ENCODE results near the gene PSMB5.

Gene PSMB5

GRCh38 chr14:23043754-23044153 lies 9.1 kb upstream of the PSMB5 start:
- DNase-seq (ENCODE audit: low spot score), result no peak

GRCh38 chr14:23043145-23043544 lies 8.4 kb upstream of the PSMB5 start:
- no peak for DNase-seq (ENCODE audit: low spot score)

GRCh38 chr14:23042162-23042965 lies 7.7 kb upstream of the PSMB5 start, which contains the start of gene PSMB11:
Gene PSMB11, plus strand, starts transcription at chr14:23042212. Its CDS starts 14 bp downstream, at chr14:23042226.
- no peak for DNase-seq (ENCODE audit: low spot score)

GRCh38 chr14:23041729-23042128 lies 7.0 kb upstream of the PSMB5 start:
- DNase-seq (ENCODE audit: low spot score), result no peak

- no peak for DNase-seq (ENCODE audit: low spot score)
Measured at GRCh38 chr14:23040100-23040499, 5.4 kb upstream of the PSMB5 start.

GRCh38 chr14:23035303-23036144 lies 824 bp upstream of the PSMB5 start:
- no peak for DNase-seq (ENCODE audit: low spot score)

- no peak for DNase-seq (ENCODE audit: low spot score)
Measured at GRCh38 chr14:23033801-23034497, 751 bp downstream of the PSMB5 start.

- no peak for DNase-seq (ENCODE audit: low spot score)
Measured at GRCh38 chr14:23033251-23033727, 1.4 kb downstream of the PSMB5 start.

GRCh38 chr14:23030936-23031335 lies 3.8 kb downstream of the PSMB5 start:
- no peak for DNase-seq (ENCODE audit: low spot score)

GRCh38 chr14:23028799-23029198 lies 5.9 kb downstream of the PSMB5 start:
- DNase-seq (ENCODE audit: low spot score), result no peak

GRCh38 chr14:23025151-23025814 lies 9.4 kb downstream of the PSMB5 start:
- DNase-seq (ENCODE audit: low spot score), result no peak

- DNase-seq (ENCODE audit: low spot score), result no peak
Measured at GRCh38 chr14:23024612-23025075, 10.1 kb downstream of the PSMB5 start.

- DNase-seq (ENCODE audit: low spot score), result no peak
Measured at GRCh38 chr14:23023795-23024152, 10.9 kb downstream of the PSMB5 start.

- DNase-seq (ENCODE audit: low spot score), result no peak
Measured at GRCh38 chr14:23023022-23023794, 11.5 kb downstream of the PSMB5 start.

GRCh38 chr14:23021889-23022442 lies 12.7 kb downstream of the PSMB5 start:
- DNase-seq (ENCODE audit: low spot score), result no peak

- no peak for DNase-seq (ENCODE audit: low spot score)
Measured at GRCh38 chr14:23021434-23021833, 13.3 kb downstream of the PSMB5 start.

- no peak for DNase-seq (ENCODE audit: low spot score)
Measured at GRCh38 chr14:23020143-23021128, 14.3 kb downstream of the PSMB5 start.

- no peak for DNase-seq (ENCODE audit: low spot score)
Measured at GRCh38 chr14:23018107-23018506, 16.6 kb downstream of the PSMB5 start.

- no peak for DNase-seq (ENCODE audit: low spot score)
Measured at GRCh38 chr14:23017091-23017490, 17.6 kb downstream of the PSMB5 start.
